Fibroblast of villous mesenchyme (primary cell): ENCODE results near the gene RNASE8. TPM values are rescaled to one million over a fixed set of nuclear protein-coding genes. Genes with fewer than 3 reads are reported as not detected.

Experiments
- DNase-seq: peaks from one replicate; pipeline ENCODE4 v3.0.0-alpha.2; 2010; ENCODE audit warnings: low read depth
- H3K4me3 ChIP-seq: 2 replicates; pipeline ENCODE4 v1.5.1; 2011; ENCODE audit warnings: low read depth, mild to moderate bottlenecking, low read length
- total RNA-seq: library from RNA; depleted of rRNA; stranded (reverse); fragments of >200 nt; gene quantifications from 2 replicates; pipeline ENCODE4 v1.2.3, GENCODE V29; 2012
- TF ChIP-seq, protein P1 (sequence below): IDR thresholded peaks from 2 replicates; pipeline ENCODE4 v1.5.1; 2012; ENCODE audit warnings: low read depth, mild to moderate bottlenecking, low read length; ENCODE audit not compliant: insufficient read depth

The RNASE8 gene
- total RNA-seq, 1 donor: not detected

- TF ChIP-seq, protein P1, sequence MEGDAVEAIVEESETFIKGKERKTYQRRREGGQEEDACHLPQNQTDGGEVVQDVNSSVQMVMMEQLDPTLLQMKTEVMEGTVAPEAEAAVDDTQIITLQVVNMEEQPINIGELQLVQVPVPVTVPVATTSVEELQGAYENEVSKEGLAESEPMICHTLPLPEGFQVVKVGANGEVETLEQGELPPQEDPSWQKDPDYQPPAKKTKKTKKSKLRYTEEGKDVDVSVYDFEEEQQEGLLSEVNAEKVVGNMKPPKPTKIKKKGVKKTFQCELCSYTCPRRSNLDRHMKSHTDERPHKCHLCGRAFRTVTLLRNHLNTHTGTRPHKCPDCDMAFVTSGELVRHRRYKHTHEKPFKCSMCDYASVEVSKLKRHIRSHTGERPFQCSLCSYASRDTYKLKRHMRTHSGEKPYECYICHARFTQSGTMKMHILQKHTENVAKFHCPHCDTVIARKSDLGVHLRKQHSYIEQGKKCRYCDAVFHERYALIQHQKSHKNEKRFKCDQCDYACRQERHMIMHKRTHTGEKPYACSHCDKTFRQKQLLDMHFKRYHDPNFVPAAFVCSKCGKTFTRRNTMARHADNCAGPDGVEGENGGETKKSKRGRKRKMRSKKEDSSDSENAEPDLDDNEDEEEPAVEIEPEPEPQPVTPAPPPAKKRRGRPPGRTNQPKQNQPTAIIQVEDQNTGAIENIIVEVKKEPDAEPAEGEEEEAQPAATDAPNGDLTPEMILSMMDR: no peak
Observed at GRCh38 chr14:21029917-21030316, 27.7 kb upstream of the RNASE8 start, which contains the start of gene TPPP2. Gene TPPP2 (plus strand): TSS chr14:21030217. CDS start chr14:21030582, 365 bp downstream.

GRCh38 chr14:21030531-21030930 is 27.1 kb upstream of the RNASE8 start:
- TF ChIP-seq, protein P1: no peak
- no peak for DNase-seq
- no peak overlapping the region for H3K4me3 ChIP-seq

More at GRCh38 chr14:21029917-21030316, 27.7 kb upstream of the RNASE8 start, which contains the start of gene TPPP2:
- no peak within 1 kb of the TSS for H3K4me3 ChIP-seq
- DNase-seq: no peak

DNA sequence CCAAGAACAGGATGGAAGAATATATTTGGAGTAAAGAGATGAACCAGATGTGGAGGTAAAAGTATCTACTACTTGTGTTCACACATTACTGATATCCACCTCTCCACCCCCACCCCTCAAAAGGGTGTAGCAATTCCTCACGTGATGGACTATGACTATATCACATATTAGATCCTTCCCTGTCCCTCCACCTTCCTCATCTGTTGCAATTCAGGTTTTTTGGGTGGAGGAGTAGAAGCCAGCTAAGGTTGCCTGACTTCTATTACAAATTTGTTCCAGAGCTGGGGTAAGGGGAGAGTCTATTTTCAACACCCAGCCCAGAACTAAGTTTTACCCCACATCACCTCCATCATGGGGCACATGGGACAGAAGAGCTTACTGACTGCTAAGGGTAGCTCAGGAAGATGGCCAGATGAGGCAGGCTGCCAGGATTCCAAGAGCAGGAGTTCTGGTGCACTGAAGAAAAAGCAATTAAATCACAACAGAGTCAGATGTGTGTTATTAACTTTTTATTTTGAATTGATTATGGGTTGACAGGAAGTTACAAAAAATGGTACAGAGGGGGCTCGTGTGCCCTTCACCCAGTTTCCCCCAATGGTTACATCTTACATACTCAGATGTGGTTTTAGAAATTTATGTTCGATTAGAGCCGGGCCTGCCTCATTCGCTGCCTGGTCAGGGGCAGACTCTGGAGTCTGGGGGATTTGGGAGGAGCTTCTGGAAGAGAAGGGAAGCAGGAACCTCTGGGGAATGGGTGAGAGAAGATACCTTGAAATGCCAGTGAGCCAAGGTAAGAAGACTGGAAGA is 25.1 kb upstream of the RNASE8 start:
- DNase-seq: no peak
- TF ChIP-seq, protein P1: no peak
- H3K4me3 ChIP-seq: no peak overlapping the region

- H3K4me3 ChIP-seq: no peak overlapping the region
- no peak for DNase-seq
- TF ChIP-seq, protein P1: no peak
Observed at GRCh38 chr14:21033133-21033698, 24.4 kb upstream of the RNASE8 start.

DNA sequence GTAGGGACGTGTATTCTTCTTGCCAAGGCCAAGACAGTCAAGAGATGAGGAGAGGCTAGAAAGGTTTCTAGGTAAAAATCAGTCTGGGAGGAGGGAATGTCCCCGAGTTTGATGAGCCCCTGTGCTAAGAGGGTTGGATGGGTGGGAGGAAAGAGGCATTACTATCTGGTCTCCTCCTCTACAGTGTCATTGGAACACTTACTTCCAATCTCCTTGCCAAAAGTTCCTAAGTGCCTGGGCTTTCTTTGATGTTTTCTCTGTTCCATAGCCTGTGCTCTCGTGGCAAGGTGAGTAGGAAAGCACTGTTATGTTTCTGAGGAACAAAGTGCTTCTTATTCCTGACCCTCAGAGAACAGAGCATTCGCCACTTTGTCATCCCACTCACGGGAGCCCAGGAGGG is 22.9 kb upstream of the RNASE8 start, which contains the start of gene RNASE13:
Gene RNASE13 (minus strand): TSS at position 101 of the 400 bp plus-strand sequence. CDS start 519 bp downstream, outside the sequence.
- no peak for DNase-seq
- no peak within 1 kb of the TSS for H3K4me3 ChIP-seq
- TF ChIP-seq, protein P1: no peak

GRCh38 chr14:21036751-21037150 is 20.9 kb upstream of the RNASE8 start:
- no peak overlapping the region for H3K4me3 ChIP-seq
- no peak for DNase-seq
- TF ChIP-seq, protein P1: no peak
